GM23338 (cell line): ENCODE data around the gene CHMP4A. TPM values are rescaled to one million over a fixed set of nuclear protein-coding genes. Genes with fewer than 3 reads are reported as not detected.

Experiments used
- ATAC-seq: fragments of 200-7000 bp; cut with Tn5 transposase; 3 replicates; pipeline ENCODE4 v1.9.1; 2020
- DNase-seq: peaks from one replicate; pipeline ENCODE4 v3.0.0-alpha.2; 2015; ENCODE audit warnings: low spot score
- H2AFZ ChIP-seq: fragments of 200-600 bp; sonication (generic); 2 replicates; pipeline ENCODE4 v1.8.0; 2016; ENCODE audit warnings: antibody characterized with exemption, mild to moderate bottlenecking, moderate library complexity
- H3F3A ChIP-seq: fragments of 200-600 bp; sonication (generic); replicated peaks from 2 replicates; pipeline ENCODE4 v1.8.0; 2017; ENCODE audit warnings: antibody characterized with exemption, mixed run types, low read depth
- H3K27ac ChIP-seq: fragments of 200-600 bp; sonication (generic); 2 replicates; pipeline ENCODE4 v1.6.1; 2016; ENCODE audit warnings: low read depth
- H3K27me3 ChIP-seq: fragments of 200-600 bp; sonication (generic); 2 replicates; pipeline ENCODE4 v1.8.0; 2016; ENCODE audit warnings: mild to moderate bottlenecking, mixed run types, moderate library complexity; ENCODE audit not compliant: insufficient read depth
- H3K36me3 ChIP-seq: fragments of 200-600 bp; sonication (generic); 2 replicates; pipeline ENCODE4 v1.8.0; 2016; ENCODE audit warnings: mild to moderate bottlenecking; ENCODE audit not compliant: insufficient read depth
- H3K4me1 ChIP-seq: fragments of 200-600 bp; sonication (generic); 2 replicates; pipeline ENCODE4 v1.8.0; 2016; ENCODE audit warnings: mild to moderate bottlenecking, moderate library complexity; ENCODE audit not compliant: insufficient read depth
- H3K4me2 ChIP-seq: fragments of 200-600 bp; sonication (generic); 2 replicates; pipeline ENCODE4 v1.7.1; 2017; ENCODE audit warnings: mixed run types
- H3K4me3 ChIP-seq: fragments of 200-600 bp; sonication (generic); 2 replicates; pipeline ENCODE4 v1.6.1; 2016; ENCODE audit warnings: mixed run types
- H3K79me2 ChIP-seq: fragments of 200-600 bp; sonication (generic); replicated peaks from 2 replicates; pipeline ENCODE4 v1.8.0; 2017; ENCODE audit warnings: mild to moderate bottlenecking; ENCODE audit not compliant: insufficient read depth
- H3K9me2 ChIP-seq: fragments of 200-600 bp; sonication (generic); 2 replicates; pipeline ENCODE4 v1.8.0; 2017; ENCODE audit not compliant: insufficient read depth
- H4K20me1 ChIP-seq: fragments of 200-600 bp; sonication (generic); replicated peaks from 2 replicates; pipeline ENCODE4 v1.8.0; 2017; ENCODE audit warnings: mild to moderate bottlenecking; ENCODE audit not compliant: insufficient read depth
- H3K27ac Mint-ChIP-seq: 2 replicates; pipeline ENCODE4 v1.8.0; 2020; ENCODE audit warnings: inconsistent platforms, mild to moderate bottlenecking, moderate library complexity, mixed read lengths
- H3K27me3 Mint-ChIP-seq: 3 replicates; pipeline ENCODE4 v1.8.0; 2022; ENCODE audit warnings: low read depth, mild to moderate bottlenecking, moderate library complexity, mixed read lengths, inconsistent platforms; ENCODE audit not compliant: insufficient read depth, poor library complexity
- H3K36me3 Mint-ChIP-seq: 3 replicates; pipeline ENCODE4 v1.8.0; 2021; ENCODE audit warnings: low read depth, mild to moderate bottlenecking, inconsistent platforms, moderate library complexity, mixed read lengths
- H3K4me1 Mint-ChIP-seq: 3 replicates; pipeline ENCODE4 v1.8.0; 2020; ENCODE audit warnings: mild to moderate bottlenecking, inconsistent platforms, mixed read lengths
- H3K4me3 Mint-ChIP-seq: 3 replicates; pipeline ENCODE4 v1.8.0; 2021; ENCODE audit warnings: moderate library complexity, mild to moderate bottlenecking, inconsistent platforms, mixed read lengths
- H3K9me3 Mint-ChIP-seq: 3 replicates; pipeline ENCODE4 v1.8.0; 2020; ENCODE audit warnings: moderate library complexity, mild to moderate bottlenecking, inconsistent platforms, mixed read lengths
- CREB1 ChIP-seq: fragments of 250-450 bp; sonication (Bioruptor Pico); IDR thresholded peaks from 2 replicates; pipeline ENCODE4 v1.5.0; 2020; ENCODE audit warnings: low read depth, mild to moderate bottlenecking, moderate library complexity
- EZH2 ChIP-seq: fragments of 200-600 bp; sonication (generic); IDR thresholded peaks from one replicate; pipeline ENCODE4 v1.8.0; 2017; ENCODE audit warnings: antibody characterized with exemption, mild to moderate bottlenecking, low read depth; ENCODE audit not compliant: unreplicated experiment
- EZH2phosphoT487 ChIP-seq: fragments of 200-600 bp; sonication (generic); IDR thresholded peaks from one replicate; pipeline ENCODE4 v1.8.1; 2018; ENCODE audit warnings: antibody characterized with exemption; ENCODE audit not compliant: unreplicated experiment
- JUNB ChIP-seq: IDR thresholded peaks from one replicate; pipeline ENCODE4 v1.6.1; 2016; ENCODE audit warnings: antibody characterized with exemption; ENCODE audit not compliant: unreplicated experiment
- NANOG ChIP-seq: IDR thresholded peaks from 2 replicates; pipeline ENCODE4 v1.6.1; 2016; ENCODE audit warnings: antibody characterized with exemption, borderline replicate concordance
- POLR2AphosphoS5 ChIP-seq: IDR thresholded peaks from 2 replicates; pipeline ENCODE4 v1.6.1; 2016; ENCODE audit warnings: antibody characterized with exemption, low read depth
- STAT1 ChIP-seq: IDR thresholded peaks from one replicate; pipeline ENCODE4 v1.6.1; 2016; ENCODE audit warnings: antibody characterized with exemption; ENCODE audit not compliant: unreplicated experiment
- ZNF114 ChIP-seq: fragments of 250-450 bp; sonication (Bioruptor Pico); IDR thresholded peaks from 2 replicates; pipeline ENCODE4 v1.5.0; 2020; ENCODE audit warnings: mild to moderate bottlenecking, moderate library complexity
- ZNF331 ChIP-seq: fragments of 250-450 bp; sonication (Bioruptor Pico); IDR thresholded peaks from 2 replicates; pipeline ENCODE4 v1.5.0; 2020; ENCODE audit warnings: low read depth, mild to moderate bottlenecking, moderate library complexity
- polyA plus RNA-seq: library from polyadenylated mRNA; unstranded; fragments of >200 nt; fragmentation: Nextera tagmentation; extraction: Ambion mirVana; gene quantifications from 2 replicates; pipeline ENCODE4 v1.2.1, GENCODE V29; 2016
- total RNA-seq: library from RNA; depleted of rRNA; stranded (reverse); fragments of >200 nt; shearing (Covaris generic); gene quantifications from 2 replicates; pipeline ENCODE4 v1.2.3, GENCODE V29; 2014
- TF ChIP-seq, protein P1 (sequence below): IDR thresholded peaks from one replicate; pipeline ENCODE4 v1.6.1; 2018; ENCODE audit warnings: antibody characterized with exemption; ENCODE audit not compliant: unreplicated experiment
- TF ChIP-seq, protein P2 (sequence below): fragments of 250-450 bp; sonication (Bioruptor Pico); IDR thresholded peaks from 2 replicates; pipeline ENCODE4 v1.5.0; 2020; ENCODE audit warnings: mild to moderate bottlenecking, moderate library complexity
- TF ChIP-seq, protein P3 (sequence below): IDR thresholded peaks from 2 replicates; pipeline ENCODE4 v1.6.1; 2016; ENCODE audit warnings: antibody characterized with exemption
- TF ChIP-seq, protein P4 (sequence below), 2 experiments: fragments of 200-600 bp in 1 of 2; sonication (generic) in 1 of 2; conservative IDR thresholded peaks; 2 replicates each; pipeline versions ENCODE4 v1.5.1 to v1.6.1; 2016 to 2017; ENCODE audit warnings: antibody characterized with exemption in 2 of 2, low read depth in 2 of 2, mild to moderate bottlenecking in 2 of 2, moderate library complexity in 1 of 2

CHMP4A gene
- total and polyA plus RNA-seq, 2 experiments from 2014 or later = 19.3 to 36.9 TPM

DNA sequence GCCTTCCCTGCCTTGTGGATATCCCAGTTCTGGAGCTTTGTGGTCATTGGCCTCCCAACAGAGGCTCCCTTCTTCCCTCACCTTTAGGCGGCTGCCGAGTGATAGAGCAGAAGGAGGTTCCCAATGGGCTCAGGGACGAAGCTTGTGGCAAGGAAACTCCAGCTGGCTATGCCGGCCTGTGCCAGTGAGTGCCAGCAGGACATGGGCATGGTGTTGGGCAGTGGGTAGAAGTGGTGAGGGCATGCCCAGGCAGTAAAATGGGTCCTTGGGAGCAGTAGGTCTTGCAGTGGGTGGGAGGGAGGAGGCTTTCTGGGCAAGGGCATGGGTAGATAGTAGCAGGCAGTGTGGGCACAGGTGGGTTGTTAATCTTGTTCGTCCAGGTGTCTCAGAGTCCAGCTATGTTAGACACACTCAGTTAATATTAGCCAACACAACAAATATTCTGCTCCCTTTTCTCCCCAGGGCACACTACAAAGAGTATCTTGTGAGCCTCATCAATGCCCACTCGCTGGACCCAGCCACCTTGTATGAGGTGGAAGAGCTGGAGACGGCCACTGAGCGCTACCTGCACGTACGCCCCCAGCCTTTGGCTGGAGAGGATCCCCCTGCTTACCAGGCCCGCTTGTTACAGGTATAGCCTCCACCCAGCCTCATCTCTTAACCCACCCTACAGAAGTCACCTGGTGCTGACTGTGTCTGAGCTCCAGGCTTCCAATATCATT lies 53.4 kb downstream of the CHMP4A start:
- no peak overlapping the region for H3K27ac Mint-ChIP-seq

More for the DNA sequence above, 53.4 kb downstream of the CHMP4A start:
- peaks cover 59% of the 10 kb centered on the region for H3K36me3 Mint-ChIP-seq
- no peak overlapping the region for H3K27ac ChIP-seq
- no peaks in the 10 kb centered on the region for H3K79me2 ChIP-seq
- H3K4me3 ChIP-seq = no peak overlapping the region
- H3K27me3 Mint-ChIP-seq = peaks cover 4% of the 10 kb centered on the region
- peaks cover 11% of the 10 kb centered on the region for H3K4me1 ChIP-seq
- DNase-seq (no peak), ATAC-seq (no peak)
- H3F3A ChIP-seq = peaks cover 12% of the 10 kb centered on the region; the same call in 1 of the 2 replicates
- H3K4me1 Mint-ChIP-seq = peaks cover 9% of the 10 kb centered on the region
- peaks cover 7% of the 10 kb centered on the region; the same call in 1 of the 2 replicates for H4K20me1 ChIP-seq
- H3K27me3 ChIP-seq = no peaks in the 10 kb centered on the region
- H3K36me3 ChIP-seq = peaks cover 10% of the 10 kb centered on the region; the same call in 1 of the 2 replicates
- H3K4me2 ChIP-seq = no peak overlapping the region
- H3K9me3 Mint-ChIP-seq = no peaks in the 10 kb centered on the region
- H3K9me2 ChIP-seq = no peaks in the 10 kb centered on the region
- H3K4me3 Mint-ChIP-seq = no peak overlapping the region
- TF ChIP-seq CREB1 (no peak), ZNF331 (no peak), POLR2AphosphoS5 (no peak), NANOG (no peak), JUNB (no peak), STAT1 (no peak), ZNF114 (CRISPR knock-in tag) (no peak), EZH2 (no peak), EZH2phosphoT487 (no peak)
- TF ChIP-seq, protein P1, sequence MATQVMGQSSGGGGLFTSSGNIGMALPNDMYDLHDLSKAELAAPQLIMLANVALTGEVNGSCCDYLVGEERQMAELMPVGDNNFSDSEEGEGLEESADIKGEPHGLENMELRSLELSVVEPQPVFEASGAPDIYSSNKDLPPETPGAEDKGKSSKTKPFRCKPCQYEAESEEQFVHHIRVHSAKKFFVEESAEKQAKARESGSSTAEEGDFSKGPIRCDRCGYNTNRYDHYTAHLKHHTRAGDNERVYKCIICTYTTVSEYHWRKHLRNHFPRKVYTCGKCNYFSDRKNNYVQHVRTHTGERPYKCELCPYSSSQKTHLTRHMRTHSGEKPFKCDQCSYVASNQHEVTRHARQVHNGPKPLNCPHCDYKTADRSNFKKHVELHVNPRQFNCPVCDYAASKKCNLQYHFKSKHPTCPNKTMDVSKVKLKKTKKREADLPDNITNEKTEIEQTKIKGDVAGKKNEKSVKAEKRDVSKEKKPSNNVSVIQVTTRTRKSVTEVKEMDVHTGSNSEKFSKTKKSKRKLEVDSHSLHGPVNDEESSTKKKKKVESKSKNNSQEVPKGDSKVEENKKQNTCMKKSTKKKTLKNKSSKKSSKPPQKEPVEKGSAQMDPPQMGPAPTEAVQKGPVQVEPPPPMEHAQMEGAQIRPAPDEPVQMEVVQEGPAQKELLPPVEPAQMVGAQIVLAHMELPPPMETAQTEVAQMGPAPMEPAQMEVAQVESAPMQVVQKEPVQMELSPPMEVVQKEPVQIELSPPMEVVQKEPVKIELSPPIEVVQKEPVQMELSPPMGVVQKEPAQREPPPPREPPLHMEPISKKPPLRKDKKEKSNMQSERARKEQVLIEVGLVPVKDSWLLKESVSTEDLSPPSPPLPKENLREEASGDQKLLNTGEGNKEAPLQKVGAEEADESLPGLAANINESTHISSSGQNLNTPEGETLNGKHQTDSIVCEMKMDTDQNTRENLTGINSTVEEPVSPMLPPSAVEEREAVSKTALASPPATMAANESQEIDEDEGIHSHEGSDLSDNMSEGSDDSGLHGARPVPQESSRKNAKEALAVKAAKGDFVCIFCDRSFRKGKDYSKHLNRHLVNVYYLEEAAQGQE = no peak
- TF ChIP-seq, protein P2, sequence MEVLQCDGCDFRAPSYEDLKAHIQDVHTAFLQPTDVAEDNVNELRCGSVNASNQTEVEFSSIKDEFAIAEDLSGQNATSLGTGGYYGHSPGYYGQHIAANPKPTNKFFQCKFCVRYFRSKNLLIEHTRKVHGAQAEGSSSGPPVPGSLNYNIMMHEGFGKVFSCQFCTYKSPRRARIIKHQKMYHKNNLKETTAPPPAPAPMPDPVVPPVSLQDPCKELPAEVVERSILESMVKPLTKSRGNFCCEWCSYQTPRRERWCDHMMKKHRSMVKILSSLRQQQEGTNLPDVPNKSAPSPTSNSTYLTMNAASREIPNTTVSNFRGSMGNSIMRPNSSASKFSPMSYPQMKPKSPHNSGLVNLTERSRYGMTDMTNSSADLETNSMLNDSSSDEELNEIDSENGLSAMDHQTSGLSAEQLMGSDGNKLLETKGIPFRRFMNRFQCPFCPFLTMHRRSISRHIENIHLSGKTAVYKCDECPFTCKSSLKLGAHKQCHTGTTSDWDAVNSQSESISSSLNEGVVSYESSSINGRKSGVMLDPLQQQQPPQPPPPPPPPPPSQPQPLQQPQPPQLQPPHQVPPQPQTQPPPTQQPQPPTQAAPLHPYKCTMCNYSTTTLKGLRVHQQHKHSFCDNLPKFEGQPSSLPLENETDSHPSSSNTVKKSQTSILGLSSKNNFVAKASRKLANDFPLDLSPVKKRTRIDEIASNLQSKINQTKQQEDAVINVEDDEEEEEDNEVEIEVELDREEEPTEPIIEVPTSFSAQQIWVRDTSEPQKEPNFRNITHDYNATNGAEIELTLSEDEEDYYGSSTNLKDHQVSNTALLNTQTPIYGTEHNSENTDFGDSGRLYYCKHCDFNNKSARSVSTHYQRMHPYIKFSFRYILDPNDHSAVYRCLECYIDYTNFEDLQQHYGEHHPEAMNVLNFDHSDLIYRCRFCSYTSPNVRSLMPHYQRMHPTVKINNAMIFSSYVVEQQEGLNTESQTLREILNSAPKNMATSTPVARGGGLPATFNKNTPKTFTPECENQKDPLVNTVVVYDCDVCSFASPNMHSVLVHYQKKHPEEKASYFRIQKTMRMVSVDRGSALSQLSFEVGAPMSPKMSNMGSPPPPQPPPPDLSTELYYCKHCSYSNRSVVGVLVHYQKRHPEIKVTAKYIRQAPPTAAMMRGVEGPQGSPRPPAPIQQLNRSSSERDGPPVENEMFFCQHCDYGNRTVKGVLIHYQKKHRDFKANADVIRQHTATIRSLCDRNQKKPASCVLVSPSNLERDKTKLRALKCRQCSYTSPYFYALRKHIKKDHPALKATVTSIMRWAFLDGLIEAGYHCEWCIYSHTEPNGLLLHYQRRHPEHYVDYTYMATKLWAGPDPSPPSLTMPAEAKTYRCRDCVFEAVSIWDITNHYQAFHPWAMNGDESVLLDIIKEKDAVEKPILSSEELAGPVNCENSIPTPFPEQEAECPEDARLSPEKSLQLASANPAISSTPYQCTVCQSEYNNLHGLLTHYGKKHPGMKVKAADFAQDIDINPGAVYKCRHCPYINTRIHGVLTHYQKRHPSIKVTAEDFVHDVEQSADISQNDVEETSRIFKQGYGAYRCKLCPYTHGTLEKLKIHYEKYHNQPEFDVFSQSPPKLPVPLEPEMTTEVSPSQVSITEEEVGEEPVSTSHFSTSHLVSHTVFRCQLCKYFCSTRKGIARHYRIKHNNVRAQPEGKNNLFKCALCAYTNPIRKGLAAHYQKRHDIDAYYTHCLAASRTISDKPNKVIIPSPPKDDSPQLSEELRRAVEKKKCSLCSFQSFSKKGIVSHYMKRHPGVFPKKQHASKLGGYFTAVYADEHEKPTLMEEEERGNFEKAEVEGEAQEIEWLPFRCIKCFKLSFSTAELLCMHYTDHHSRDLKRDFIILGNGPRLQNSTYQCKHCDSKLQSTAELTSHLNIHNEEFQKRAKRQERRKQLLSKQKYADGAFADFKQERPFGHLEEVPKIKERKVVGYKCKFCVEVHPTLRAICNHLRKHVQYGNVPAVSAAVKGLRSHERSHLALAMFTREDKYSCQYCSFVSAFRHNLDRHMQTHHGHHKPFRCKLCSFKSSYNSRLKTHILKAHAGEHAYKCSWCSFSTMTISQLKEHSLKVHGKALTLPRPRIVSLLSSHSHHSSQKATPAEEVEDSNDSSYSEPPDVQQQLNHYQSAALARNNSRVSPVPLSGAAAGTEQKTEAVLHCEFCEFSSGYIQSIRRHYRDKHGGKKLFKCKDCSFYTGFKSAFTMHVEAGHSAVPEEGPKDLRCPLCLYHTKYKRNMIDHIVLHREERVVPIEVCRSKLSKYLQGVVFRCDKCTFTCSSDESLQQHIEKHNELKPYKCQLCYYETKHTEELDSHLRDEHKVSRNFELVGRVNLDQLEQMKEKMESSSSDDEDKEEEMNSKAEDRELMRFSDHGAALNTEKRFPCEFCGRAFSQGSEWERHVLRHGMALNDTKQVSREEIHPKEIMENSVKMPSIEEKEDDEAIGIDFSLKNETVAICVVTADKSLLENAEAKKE (CRISPR knock-in tag) = no peak
- TF ChIP-seq, protein P3, sequence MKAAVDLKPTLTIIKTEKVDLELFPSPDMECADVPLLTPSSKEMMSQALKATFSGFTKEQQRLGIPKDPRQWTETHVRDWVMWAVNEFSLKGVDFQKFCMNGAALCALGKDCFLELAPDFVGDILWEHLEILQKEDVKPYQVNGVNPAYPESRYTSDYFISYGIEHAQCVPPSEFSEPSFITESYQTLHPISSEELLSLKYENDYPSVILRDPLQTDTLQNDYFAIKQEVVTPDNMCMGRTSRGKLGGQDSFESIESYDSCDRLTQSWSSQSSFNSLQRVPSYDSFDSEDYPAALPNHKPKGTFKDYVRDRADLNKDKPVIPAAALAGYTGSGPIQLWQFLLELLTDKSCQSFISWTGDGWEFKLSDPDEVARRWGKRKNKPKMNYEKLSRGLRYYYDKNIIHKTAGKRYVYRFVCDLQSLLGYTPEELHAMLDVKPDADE = no peak
- TF ChIP-seq, protein P4, sequence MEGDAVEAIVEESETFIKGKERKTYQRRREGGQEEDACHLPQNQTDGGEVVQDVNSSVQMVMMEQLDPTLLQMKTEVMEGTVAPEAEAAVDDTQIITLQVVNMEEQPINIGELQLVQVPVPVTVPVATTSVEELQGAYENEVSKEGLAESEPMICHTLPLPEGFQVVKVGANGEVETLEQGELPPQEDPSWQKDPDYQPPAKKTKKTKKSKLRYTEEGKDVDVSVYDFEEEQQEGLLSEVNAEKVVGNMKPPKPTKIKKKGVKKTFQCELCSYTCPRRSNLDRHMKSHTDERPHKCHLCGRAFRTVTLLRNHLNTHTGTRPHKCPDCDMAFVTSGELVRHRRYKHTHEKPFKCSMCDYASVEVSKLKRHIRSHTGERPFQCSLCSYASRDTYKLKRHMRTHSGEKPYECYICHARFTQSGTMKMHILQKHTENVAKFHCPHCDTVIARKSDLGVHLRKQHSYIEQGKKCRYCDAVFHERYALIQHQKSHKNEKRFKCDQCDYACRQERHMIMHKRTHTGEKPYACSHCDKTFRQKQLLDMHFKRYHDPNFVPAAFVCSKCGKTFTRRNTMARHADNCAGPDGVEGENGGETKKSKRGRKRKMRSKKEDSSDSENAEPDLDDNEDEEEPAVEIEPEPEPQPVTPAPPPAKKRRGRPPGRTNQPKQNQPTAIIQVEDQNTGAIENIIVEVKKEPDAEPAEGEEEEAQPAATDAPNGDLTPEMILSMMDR (conservative IDR thresholded peaks at IDR 0.05; ENCODE audit: low read depth in 2 of 2) = no peak
- no peak overlapping the region for H2AFZ ChIP-seq
